ENCODE data around the gene SCARF2. TPM values are rescaled to one million over a fixed set of nuclear protein-coding genes. Genes with fewer than 3 reads are reported as not detected.

Gene SCARF2
- total and polyA plus RNA-seq, 7 experiments from 2014 or later: 0.21 to 2.6 (median 2.0) TPM

GRCh38 chr22:20464096-20464614 lies 26.5 kb upstream of the SCARF2 start:
- DNase-seq (peak; percentile 14 to 83 (median 72)), ATAC-seq (peak; percentile 88)
- Histone ChIP-seq H3K27ac (ENCODE audit: low read depth, low read length) (peak overlapping the region; percentile 75), H3K9me3 (ENCODE audit: control insufficient read depth in 2 of 3, low read length in 3 of 3) (no peaks in the 10 kb centered on the region), H3K4me1 (ENCODE audit: control insufficient read depth in 2 of 2, insufficient read depth in 2 of 2, low read length in 2 of 2) (peaks cover 36 to 57% of the 10 kb centered on the region in 2 donors), H3K36me3 (ENCODE audit: control insufficient read depth in 2 of 3, insufficient read depth in 3 of 3, low read length in 3 of 3) (peaks cover 0 to 9% (median 0%) of the 10 kb centered on the region in 3 experiments), H3K4me3 (ENCODE audit: low read length) (peak overlapping the region; percentile 34), H3K27me3 (ENCODE audit: control insufficient read depth in 2 of 2, insufficient read depth in 2 of 2, low read length in 2 of 2) (no peaks in the 10 kb centered on the region)
- intact Hi-C loops (cut with micrococcal nuclease): loop anchor here (1.0 to 5.0 kb wide), 4 partner anchors 8 to 1273 kb away; partner anchors contain the start of gene YPEL1 (in 1 of the 2)
- H3K27ac Mint-ChIP-seq: peak overlapping the region; percentile 97 to 99 (median 98)
- H3K36me3 Mint-ChIP-seq: peaks cover 8 to 37% (median 19%) of the 10 kb centered on the region in 5 donors
- POLR2A ChIA-PET: interaction anchor here (0.6 to 3.9 kb wide), 33 partner anchors 9 to 572 kb away, joined by 3 to 53 read pairs (median 6); partner anchors contain the start of genes KLHL22, MED15 and ZNF74
- H3K4me3 Mint-ChIP-seq: peak overlapping the region; percentile 64 to 83 (median 74)
- no peaks in the 10 kb centered on the region for H3K27me3 Mint-ChIP-seq
- H3K9me3 Mint-ChIP-seq: peaks cover 0 to 3% (median 0%) of the 10 kb centered on the region in 11 donors
- CTCF ChIA-PET: interaction anchor here (0.6 to 2.6 kb wide), 15 partner anchors 9 to 235 kb away, joined by 3 to 17 read pairs (median 4); no protein-coding TSS in a partner anchor
- H3K4me1 Mint-ChIP-seq: peaks cover 41 to 79% (median 70%) of the 10 kb centered on the region in 7 donors

- peaks cover 0 to 6% (median 0%) of the 10 kb centered on the region in 3 experiments for H3K36me3 ChIP-seq (ENCODE audit: control insufficient read depth in 2 of 3, insufficient read depth in 3 of 3, low read length in 3 of 3)
- H3K4me3 Mint-ChIP-seq: peak overlapping the region; percentile 64 to 83 (median 74)
- H3K9me3 ChIP-seq (ENCODE audit: control insufficient read depth in 2 of 3, low read length in 3 of 3): no peaks in the 10 kb centered on the region
- H3K27me3 ChIP-seq (ENCODE audit: control insufficient read depth in 2 of 2, insufficient read depth in 2 of 2, low read length in 2 of 2): no peaks in the 10 kb centered on the region
- H3K27ac Mint-ChIP-seq: peak overlapping the region; percentile 97 to 99 (median 98)
- peaks cover 0 to 3% (median 0%) of the 10 kb centered on the region in 11 donors for H3K9me3 Mint-ChIP-seq
- H3K4me1 ChIP-seq (ENCODE audit: control insufficient read depth in 2 of 2, insufficient read depth in 2 of 2, low read length in 2 of 2): peaks cover 36 to 57% of the 10 kb centered on the region in 2 donors
- H3K4me3 ChIP-seq (ENCODE audit: low read length): peak overlapping the region; percentile 34
- no peaks in the 10 kb centered on the region for H3K27me3 Mint-ChIP-seq
- H3K27ac ChIP-seq (ENCODE audit: low read depth, low read length): peak overlapping the region; percentile 75
- ChIA-PET POLR2A (interaction anchor here (0.6 to 3.9 kb wide), 31 partner anchors 9 to 239 kb away, joined by 3 to 53 read pairs (median 7); partner anchors contain the start of genes KLHL22, MED15 and ZNF74), CTCF (interaction anchor here (0.7 to 2.6 kb wide), 15 partner anchors 9 to 179 kb away, joined by 3 to 17 read pairs (median 4); no protein-coding TSS in a partner anchor)
- intact Hi-C loops (cut with micrococcal nuclease): loop anchor here (1.0 to 5.0 kb wide), 7 partner anchors 7 to 1274 kb away; partner anchors contain the start of gene YPEL1 (in 1 of the 2)
- peaks cover 35 to 78% (median 71%) of the 10 kb centered on the region in 7 donors for H3K4me1 Mint-ChIP-seq
- ATAC-seq (peak; percentile 78), DNase-seq (peak in 7 of 9 donors; percentile 38 to 73 (median 66))
- H3K36me3 Mint-ChIP-seq: peaks cover 5 to 33% (median 17%) of the 10 kb centered on the region in 5 donors
These were observed 25.9 kb upstream of the SCARF2 start for GRCh38 chr22:20463324-20464095.

GRCh38 chr22:20459862-20460261 lies 22.2 kb upstream of the SCARF2 start:
- Mint-ChIP-seq H3K27ac (peak overlapping the region in 6 of 9 donors; percentile 21 to 77 (median 36)), H3K4me3 (peak overlapping the region in 3 of 10 donors; percentile 17 to 63 (median 51)), H3K9me3 (no peaks in the 10 kb centered on the region), H3K36me3 (peaks cover 11 to 38% (median 20%) of the 10 kb centered on the region in 5 donors), H3K4me1 (peaks cover 39 to 69% (median 61%) of the 10 kb centered on the region in 7 donors), H3K27me3 (no peaks in the 10 kb centered on the region)
- no peak for ATAC-seq
- Histone ChIP-seq H3K4me1 (ENCODE audit: control insufficient read depth in 2 of 2, insufficient read depth in 2 of 2, low read length in 2 of 2) (peaks cover 33 to 42% of the 10 kb centered on the region in 2 donors), H3K36me3 (ENCODE audit: control insufficient read depth in 2 of 3, insufficient read depth in 3 of 3, low read length in 3 of 3) (peaks cover 0 to 12% (median 5%) of the 10 kb centered on the region in 3 experiments), H3K27me3 (ENCODE audit: control insufficient read depth in 2 of 2, insufficient read depth in 2 of 2, low read length in 2 of 2) (no peaks in the 10 kb centered on the region), H3K4me3 (ENCODE audit: low read length) (no peak overlapping the region), H3K9me3 (ENCODE audit: control insufficient read depth in 2 of 3, low read length in 3 of 3) (no peaks in the 10 kb centered on the region), H3K27ac (ENCODE audit: low read depth, low read length) (no peak overlapping the region)
- no peak for DNase-seq
- intact Hi-C loops (cut with micrococcal nuclease): loop anchor here (5.0 kb wide), 3 partner anchors 163 to 1277 kb away; partner anchors contain the start of gene YPEL1 (in 1 of the 2)
- ChIA-PET POLR2A (interaction anchor here (0.6 to 1.5 kb wide), 5 partner anchors 9 to 485 kb away, joined by 3 to 7 read pairs (median 3); no protein-coding TSS in a partner anchor), CTCF (interaction anchor here (0.5 to 1.0 kb wide), 2 partner anchors 42 to 97 kb away, joined by 3 to 4 read pairs; no protein-coding TSS in a partner anchor)

- H3K27ac ChIP-seq (ENCODE audit: low read depth, low read length): no peak overlapping the region
- H3K9me3 ChIP-seq (ENCODE audit: control insufficient read depth in 2 of 3, low read length in 3 of 3): no peaks in the 10 kb centered on the region
- H3K36me3 ChIP-seq (ENCODE audit: control insufficient read depth in 2 of 3, insufficient read depth in 3 of 3, low read length in 3 of 3): peaks cover 0 to 12% (median 5%) of the 10 kb centered on the region in 3 experiments
- peak overlapping the region in 1 of 10 donors; percentile 17 for H3K4me3 Mint-ChIP-seq
- no peak for ATAC-seq
- ChIA-PET POLR2A (interaction anchor here (0.6 to 1.5 kb wide), 3 partner anchors 29 to 37 kb away, joined by 3 to 4 read pairs (median 3); no protein-coding TSS in a partner anchor), CTCF (interaction anchor here (0.5 to 1.0 kb wide), 4 partner anchors 41 to 122 kb away, joined by 3 to 6 read pairs (median 4); no protein-coding TSS in a partner anchor)
- no peaks in the 10 kb centered on the region for H3K27me3 Mint-ChIP-seq
- peaks cover 11 to 41% (median 20%) of the 10 kb centered on the region in 5 donors for H3K36me3 Mint-ChIP-seq
- H3K4me3 ChIP-seq (ENCODE audit: low read length): no peak overlapping the region
- H3K9me3 Mint-ChIP-seq: peaks cover 0 to 2% (median 0%) of the 10 kb centered on the region in 11 donors
- peaks cover 31 to 62% (median 54%) of the 10 kb centered on the region in 7 donors for H3K4me1 Mint-ChIP-seq
- H3K4me1 ChIP-seq (ENCODE audit: control insufficient read depth in 2 of 2, insufficient read depth in 2 of 2, low read length in 2 of 2): peaks cover 26 to 34% of the 10 kb centered on the region in 2 donors
- DNase-seq: no peak
- H3K27me3 ChIP-seq (ENCODE audit: control insufficient read depth in 2 of 2, insufficient read depth in 2 of 2, low read length in 2 of 2): no peaks in the 10 kb centered on the region
- H3K27ac Mint-ChIP-seq: peak overlapping the region in 5 of 9 donors; percentile 24 to 77 (median 36)
- intact Hi-C loops (cut with micrococcal nuclease): loop anchor here in 1 of 2 donors (5.0 kb wide), 1 partner anchor 302 kb away; no protein-coding TSS in a partner anchor
These were observed 21.5 kb upstream of the SCARF2 start for GRCh38 chr22:20459152-20459542.

GRCh38 chr22:20458530-20459151 lies 21.0 kb upstream of the SCARF2 start:
- no peak overlapping the region for H3K4me3 ChIP-seq (ENCODE audit: low read length)
- no peaks in the 10 kb centered on the region for H3K27me3 Mint-ChIP-seq
- intact Hi-C loops (cut with micrococcal nuclease): loop anchor here in 1 of 2 donors (5.0 kb wide), 1 partner anchor 301 kb away; no protein-coding TSS in a partner anchor
- H3K27me3 ChIP-seq (ENCODE audit: control insufficient read depth in 2 of 2, insufficient read depth in 2 of 2, low read length in 2 of 2): no peaks in the 10 kb centered on the region
- H3K4me1 ChIP-seq (ENCODE audit: control insufficient read depth in 2 of 2, insufficient read depth in 2 of 2, low read length in 2 of 2): peaks cover 21 to 29% of the 10 kb centered on the region in 2 donors
- DNase-seq: no peak
- ChIA-PET POLR2A (interaction anchor here (0.6 to 1.4 kb wide), 2 partner anchors 29 to 38 kb away, joined by 3 read pairs; no protein-coding TSS in a partner anchor), CTCF (interaction anchor here (0.6 to 1.0 kb wide), 4 partner anchors 41 to 122 kb away, joined by 3 to 6 read pairs (median 4); no protein-coding TSS in a partner anchor)
- H3K9me3 ChIP-seq (ENCODE audit: control insufficient read depth in 2 of 3, low read length in 3 of 3): no peaks in the 10 kb centered on the region
- H3K9me3 Mint-ChIP-seq: peaks cover 0 to 2% (median 0%) of the 10 kb centered on the region in 11 donors
- peaks cover 0 to 12% (median 5%) of the 10 kb centered on the region in 3 experiments for H3K36me3 ChIP-seq (ENCODE audit: control insufficient read depth in 2 of 3, insufficient read depth in 3 of 3, low read length in 3 of 3)
- no peak overlapping the region for H3K27ac ChIP-seq (ENCODE audit: low read depth, low read length)
- peaks cover 26 to 57% (median 49%) of the 10 kb centered on the region in 7 donors for H3K4me1 Mint-ChIP-seq
- H3K36me3 Mint-ChIP-seq: peaks cover 11 to 41% (median 20%) of the 10 kb centered on the region in 5 donors
- H3K4me3 Mint-ChIP-seq: no peak overlapping the region
- peak overlapping the region in 2 of 9 donors; percentile 25 to 43 for H3K27ac Mint-ChIP-seq
- ATAC-seq: no peak
